OCI-LY7 (cell line): ENCODE data around the gene TFAP2B. TPM values are rescaled to one million over a fixed set of nuclear protein-coding genes. Genes with fewer than 3 reads are reported as not detected.

Experiments
- BruUV-seq: library from RNA; stranded (reverse); fragments of 400-500 nt; replicated peaks from 2 replicates; lab custom pipeline; 2021; lab: Mats Ljungman, UMichigan
- CTCF ChIA-PET: fragments of 300-600 bp; sonication (Branson Sonifier 250); formaldehyde crosslinking; loops from one replicate; lab custom pipeline; 2022; ENCODE audit warnings: antibody characterized with exemption; ENCODE audit not compliant: unreplicated experiment; lab: Charles Lee
- POLR2A ChIA-PET: fragments of 300-600 bp; sonication (Branson Sonifier 250); formaldehyde crosslinking; loops from one replicate; lab custom pipeline; 2022; ENCODE audit warnings: antibody characterized with exemption; lab: Charles Lee
- DNase-seq: peaks from one replicate; pipeline ENCODE4 v3.0.0-alpha.2; 2015; ENCODE audit warnings: low spot score
- H2AFZ ChIP-seq: fragments of 200-600 bp; sonication (generic), shearing (Covaris generic); 2 replicates; pipeline ENCODE4 v1.6.1; 2014; ENCODE audit warnings: mild to moderate bottlenecking, antibody characterized with exemption, low read length, moderate library complexity
- H3K27ac ChIP-seq: fragments of 200-600 bp; sonication (generic); 2 replicates; pipeline ENCODE4 v1.5.1; 2014; ENCODE audit warnings: mixed run types, low read depth, mild to moderate bottlenecking, moderate library complexity, low read length, inconsistent platforms; ENCODE audit not compliant: poor library complexity, severe bottlenecking
- H3K36me3 ChIP-seq: fragments of 200-600 bp; sonication (generic); 2 replicates; pipeline ENCODE4 v1.6.1; 2014; ENCODE audit warnings: mild to moderate bottlenecking, antibody characterized with exemption, low read length, moderate library complexity, mixed read lengths; ENCODE audit not compliant: insufficient read depth
- H3K4me1 ChIP-seq: fragments of 200-600 bp; sonication (generic); 2 replicates; pipeline ENCODE4 v1.5.1; 2014; ENCODE audit warnings: mild to moderate bottlenecking, low read length; ENCODE audit not compliant: insufficient read depth, poor library complexity, severe bottlenecking
- H3K4me2 ChIP-seq: fragments of 200-600 bp; sonication (generic); 2 replicates; pipeline ENCODE4 v1.6.1; 2014; ENCODE audit warnings: mild to moderate bottlenecking, low read length
- H3K4me3 ChIP-seq: fragments of 200-600 bp; sonication (generic); 2 replicates; pipeline ENCODE4 v1.5.1; 2014; ENCODE audit warnings: mild to moderate bottlenecking, low read depth, low read length; ENCODE audit not compliant: poor library complexity, severe bottlenecking
- H3K79me2 ChIP-seq: fragments of 200-600 bp; sonication (generic); 2 replicates; pipeline ENCODE4 v1.6.1; 2016; ENCODE audit warnings: low read depth, mild to moderate bottlenecking, low read length, moderate library complexity, mixed read lengths; ENCODE audit not compliant: insufficient read depth
- H3K9me2 ChIP-seq: fragments of 200-600 bp; sonication (generic); 2 replicates; pipeline ENCODE4 v1.6.1; 2016; ENCODE audit warnings: mild to moderate bottlenecking, low read length, mixed read lengths; ENCODE audit not compliant: insufficient read depth
- H3K9me3 ChIP-seq: fragments of 200-600 bp; sonication (generic); 2 replicates; pipeline ENCODE4 v1.6.1; 2014; ENCODE audit warnings: mild to moderate bottlenecking, mixed run types, low read length, mixed read lengths
- H4K20me1 ChIP-seq: fragments of 200-600 bp; sonication (generic); 2 replicates; pipeline ENCODE4 v1.6.1; 2014; ENCODE audit warnings: mild to moderate bottlenecking, antibody characterized with exemption, low read length, moderate library complexity, mixed read lengths; ENCODE audit not compliant: insufficient read depth
- EZH2phosphoT487 ChIP-seq: fragments of 200-600 bp; sonication (generic); IDR thresholded peaks from 2 replicates; pipeline ENCODE4 v1.6.1; 2018; ENCODE audit warnings: low read depth, borderline replicate concordance, mild to moderate bottlenecking, mixed run types, antibody characterized with exemption, low read length, moderate library complexity, mixed read lengths
- intact Hi-C: fragments of 100-400 bp; cut with micrococcal nuclease; formaldehyde crosslinking; loops from one replicate; pipeline ENCODE4 v1.10.0; 2022; ENCODE audit not compliant: unreplicated experiment
- total RNA-seq, 2 experiments: library from RNA; depleted of rRNA in 1 of 2; stranded (reverse); fragments of >200 nt in 1 of 2; shearing (Covaris generic) in 1 of 2; gene quantifications; 2 replicates each; pipeline ENCODE4 v1.2.3, GENCODE V29; 2014 to 2022
- TF ChIP-seq, protein P1 (sequence below): fragments of 200-600 bp; sonication (generic); conservative IDR thresholded peaks from 2 replicates; pipeline ENCODE4 v1.5.1; 2014; ENCODE audit warnings: mild to moderate bottlenecking, antibody characterized with exemption, low read length, moderate library complexity, mixed read lengths

Gene TFAP2B
- total RNA-seq, 2 experiments from 2014 or later: not detected

DNA sequence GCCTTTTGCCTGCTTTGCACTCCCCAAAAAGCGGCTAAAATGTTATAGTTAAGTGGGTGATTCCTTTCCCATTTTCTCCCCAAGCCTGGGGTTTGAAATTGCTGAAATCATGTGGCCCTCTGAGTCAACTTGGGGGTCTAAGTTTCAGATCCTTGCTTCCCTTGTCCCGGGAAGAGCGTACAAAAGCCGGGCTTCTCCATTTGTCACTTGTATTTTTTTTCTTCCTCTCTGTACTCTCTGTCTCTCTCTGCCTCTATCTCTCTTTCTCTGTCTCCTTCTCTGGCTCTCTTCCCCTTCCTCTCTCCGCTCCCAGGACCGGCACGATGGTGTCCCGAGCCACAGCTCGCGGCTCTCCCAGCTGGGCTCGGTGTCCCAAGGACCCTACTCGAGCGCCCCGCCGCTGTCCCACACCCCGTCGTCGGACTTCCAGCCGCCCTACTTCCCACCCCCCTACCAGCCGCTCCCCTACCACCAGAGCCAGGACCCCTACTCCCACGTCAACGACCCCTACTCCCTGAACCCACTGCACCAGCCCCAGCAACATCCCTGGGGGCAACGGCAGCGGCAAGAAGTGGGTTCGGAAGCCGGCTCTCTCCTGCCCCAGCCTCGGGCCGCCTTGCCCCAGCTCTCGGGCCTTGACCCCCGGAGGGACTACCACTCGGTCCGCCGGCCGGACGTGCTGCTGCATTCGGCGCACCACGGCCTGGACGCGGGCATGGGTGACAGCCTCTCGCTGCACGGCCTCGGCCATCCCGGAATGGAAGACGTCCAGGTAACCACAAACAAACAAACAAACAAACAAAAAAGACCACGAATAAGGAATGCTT is 4.6 kb downstream of the TFAP2B start:
- Histone ChIP-seq H3K36me3 (no peaks in the 10 kb centered on the region), H3K4me3 (no peak overlapping the region), H3K4me1 (no peaks in the 10 kb centered on the region), H3K9me3 (no peaks in the 10 kb centered on the region), H3K27ac (no peak overlapping the region), H3K79me2 (no peaks in the 10 kb centered on the region), H2AFZ (no peak overlapping the region), H3K9me2 (no peaks in the 10 kb centered on the region), H3K4me2 (no peak overlapping the region), H4K20me1 (no peaks in the 10 kb centered on the region)
- CTCF ChIA-PET: no interaction called here
- DNase-seq: no peak
- no TSS peak for BruUV-seq
- intact Hi-C loops: no loop called here
- POLR2A ChIA-PET: no interaction called here
- TF ChIP-seq, protein P1, sequence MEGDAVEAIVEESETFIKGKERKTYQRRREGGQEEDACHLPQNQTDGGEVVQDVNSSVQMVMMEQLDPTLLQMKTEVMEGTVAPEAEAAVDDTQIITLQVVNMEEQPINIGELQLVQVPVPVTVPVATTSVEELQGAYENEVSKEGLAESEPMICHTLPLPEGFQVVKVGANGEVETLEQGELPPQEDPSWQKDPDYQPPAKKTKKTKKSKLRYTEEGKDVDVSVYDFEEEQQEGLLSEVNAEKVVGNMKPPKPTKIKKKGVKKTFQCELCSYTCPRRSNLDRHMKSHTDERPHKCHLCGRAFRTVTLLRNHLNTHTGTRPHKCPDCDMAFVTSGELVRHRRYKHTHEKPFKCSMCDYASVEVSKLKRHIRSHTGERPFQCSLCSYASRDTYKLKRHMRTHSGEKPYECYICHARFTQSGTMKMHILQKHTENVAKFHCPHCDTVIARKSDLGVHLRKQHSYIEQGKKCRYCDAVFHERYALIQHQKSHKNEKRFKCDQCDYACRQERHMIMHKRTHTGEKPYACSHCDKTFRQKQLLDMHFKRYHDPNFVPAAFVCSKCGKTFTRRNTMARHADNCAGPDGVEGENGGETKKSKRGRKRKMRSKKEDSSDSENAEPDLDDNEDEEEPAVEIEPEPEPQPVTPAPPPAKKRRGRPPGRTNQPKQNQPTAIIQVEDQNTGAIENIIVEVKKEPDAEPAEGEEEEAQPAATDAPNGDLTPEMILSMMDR: no peak
- no peak for TF ChIP-seq EZH2phosphoT487

DNA sequence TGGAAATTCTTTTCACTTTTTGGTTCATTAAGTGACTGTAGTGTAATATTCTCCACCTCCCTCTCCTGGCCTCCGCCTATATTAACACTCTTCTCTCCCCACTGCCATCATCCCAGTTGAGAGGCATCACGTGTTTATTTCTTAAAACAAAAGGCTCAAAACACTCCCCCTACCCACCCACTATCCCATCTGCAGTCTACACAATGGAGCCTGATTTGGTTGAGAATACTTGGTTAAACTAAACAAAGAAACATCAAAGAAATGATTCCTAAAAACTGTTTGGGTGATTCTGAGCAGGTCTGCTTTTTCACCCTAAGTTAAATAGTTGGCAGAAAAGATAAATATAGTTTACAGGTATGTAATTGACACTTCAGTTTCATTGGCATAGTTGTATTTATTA is 5.9 kb downstream of the TFAP2B start:
- Histone ChIP-seq H3K79me2 (no peaks in the 10 kb centered on the region), H3K9me2 (no peaks in the 10 kb centered on the region), H3K4me2 (no peak overlapping the region), H3K4me1 (no peaks in the 10 kb centered on the region), H4K20me1 (no peaks in the 10 kb centered on the region), H3K4me3 (no peak overlapping the region), H3K9me3 (no peaks in the 10 kb centered on the region), H3K27ac (no peak overlapping the region), H2AFZ (no peak overlapping the region), H3K36me3 (no peaks in the 10 kb centered on the region)
- CTCF ChIA-PET: no interaction called here
- BruUV-seq: no TSS peak
- POLR2A ChIA-PET: no interaction called here
- TF ChIP-seq EZH2phosphoT487: no peak
- TF ChIP-seq, protein P1: no peak
- intact Hi-C loops: no loop called here
- DNase-seq: no peak

DNA sequence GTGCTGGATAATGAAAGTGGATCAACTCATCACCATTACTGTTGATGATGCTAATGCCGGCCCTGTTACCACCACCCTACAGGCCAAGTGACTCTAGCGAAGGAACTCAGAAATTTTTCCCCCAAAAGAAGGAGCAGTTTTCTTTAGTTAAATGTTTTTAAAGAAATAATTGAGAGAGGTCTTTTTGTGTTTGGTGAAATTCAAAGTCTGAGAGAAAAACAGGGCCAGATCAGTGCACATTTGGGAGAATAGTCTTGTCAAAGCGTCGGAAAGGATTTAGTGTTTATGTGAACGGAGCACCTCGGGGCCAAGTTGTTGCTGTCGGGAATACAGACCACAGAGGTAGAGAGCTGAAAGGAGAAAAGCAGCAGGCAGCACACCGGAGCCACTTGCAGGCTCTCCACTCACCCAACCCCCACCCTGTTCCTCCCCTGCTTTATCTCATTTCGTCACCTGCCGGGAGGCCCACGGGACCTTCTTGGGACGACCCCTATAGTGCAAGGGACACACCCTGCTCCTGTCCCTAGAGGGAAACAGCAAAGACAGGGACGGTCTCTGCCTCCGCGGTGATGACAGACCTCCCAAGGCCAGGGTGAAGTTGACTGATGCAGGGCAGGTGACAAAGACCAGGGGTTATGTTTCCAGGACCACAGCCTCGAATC is 6.8 kb downstream of the TFAP2B start:
- ChIA-PET CTCF (no interaction called here), POLR2A (no interaction called here)
- Histone ChIP-seq H3K4me2 (no peak overlapping the region), H3K4me3 (no peak overlapping the region), H4K20me1 (no peaks in the 10 kb centered on the region), H2AFZ (no peak overlapping the region), H3K9me3 (no peaks in the 10 kb centered on the region), H3K36me3 (no peaks in the 10 kb centered on the region), H3K9me2 (no peaks in the 10 kb centered on the region), H3K79me2 (no peaks in the 10 kb centered on the region), H3K4me1 (no peaks in the 10 kb centered on the region), H3K27ac (no peak overlapping the region)
- intact Hi-C loops: no loop called here
- TF ChIP-seq EZH2phosphoT487: no peak
- TF ChIP-seq, protein P1: no peak
- BruUV-seq: no TSS peak
- no peak for DNase-seq
